Testis (tissue), 3 donors: Measurements from ENCODE around the gene GSG1. TPM values are rescaled to one million over a fixed set of nuclear protein-coding genes. Genes with fewer than 3 reads are reported as not detected.

Experiments used
- DNase-seq: peaks from one replicate; pipeline ENCODE4 v3.0.0-alpha.2; 2019
- H3K27ac ChIP-seq, 2 donors: fragments of 200-600 bp; sonication (generic); one replicate each; pipeline ENCODE4 v1.5.1; 2019
- H3K27me3 ChIP-seq: fragments of 200-600 bp; sonication (generic); one replicate; pipeline ENCODE4 v1.5.1; 2019
- H3K36me3 ChIP-seq: fragments of 200-600 bp; sonication (generic); one replicate; pipeline ENCODE4 v1.5.1; 2017; ENCODE audit warnings: low read depth; ENCODE audit errors: missing control alignments
- H3K4me1 ChIP-seq: fragments of 200-600 bp; sonication (generic); one replicate; pipeline ENCODE4 v1.5.1; 2019
- H3K4me3 ChIP-seq, 2 donors: fragments of 200-600 bp; sonication (generic); one replicate each; pipeline ENCODE4 v1.5.1; 2017 to 2019
- H3K9me3 ChIP-seq: fragments of 200-600 bp; sonication (generic); one replicate; pipeline ENCODE4 v1.5.1; 2017
- POLR2A ChIP-seq: fragments of 450-650 bp; IDR thresholded peaks from one replicate; pipeline ENCODE4 v1.6.1; 2017; ENCODE audit warnings: antibody characterized with exemption, mild to moderate bottlenecking, moderate library complexity
- WGBS, 2 donors: methylation state at CpG; one replicate each; pipeline ENCODE4 v1.1.5; 2018; 5-methylcytosine and 5-hydroxymethylcytosine counted together
- intact Hi-C: fragments of 100-400 bp; cut with DNase I; formaldehyde crosslinking; loops from one replicate; pipeline ENCODE4 v1.15.1; 2023; ENCODE audit warnings: low total_unique reads
- polyA plus RNA-seq: library from polyadenylated mRNA; stranded (reverse); fragments of 350-450 nt; fragmentation: Illumina TruSeq; extraction: RNeasy Lipid Tissue Mini Kit (QIAGEN cat#74804); gene quantifications from one replicate; pipeline ENCODE4 v1.2.3, GENCODE V29; 2014; ENCODE audit warnings: low read depth, low replicate concordance; ENCODE audit not compliant: insufficient read depth
- total RNA-seq, 2 donors: library from RNA; depleted of rRNA; stranded (reverse); fragments of >200 nt; gene quantifications; one replicate each; pipeline ENCODE4 v1.2.3, GENCODE V29; 2016
- TF ChIP-seq, protein P1 (sequence below), 3 experiments: fragments of 450-650 bp in 2 of 3; fragments of 200-600 bp in 1 of 3; sonication (generic) in 1 of 3; IDR thresholded peaks; one replicate each; pipeline ENCODE4 v1.5.1; 2016 to 2019; ENCODE audit warnings: antibody characterized with exemption in 3 of 3, mild to moderate bottlenecking in 2 of 3, moderate library complexity in 1 of 3

GSG1 gene
- total and polyA plus RNA-seq, 3 donors from 2014 or later, result 133 to 695 (median 449) TPM

DNA sequence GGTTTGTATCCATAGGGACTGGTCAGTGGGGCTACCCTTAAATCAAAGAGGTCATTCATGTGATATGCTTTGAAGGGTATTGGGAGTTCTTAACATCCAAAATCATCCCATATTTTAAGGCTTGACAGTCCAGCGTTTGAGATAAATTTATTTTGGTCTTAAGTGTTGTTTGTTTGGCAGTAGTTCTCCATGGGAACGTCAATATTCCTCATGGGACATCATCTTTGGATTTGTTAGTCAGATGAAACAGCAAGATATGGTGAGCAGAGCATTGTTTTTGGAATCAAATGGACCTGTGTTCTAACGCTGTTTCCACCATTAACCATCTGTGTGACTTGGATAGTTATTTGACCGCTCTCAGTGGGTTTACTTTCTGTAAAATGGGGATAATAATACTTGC, 45.9 kb upstream of the GSG1 start:
- Histone ChIP-seq H3K9me3 (no peaks in the 10 kb centered on the region), H3K36me3 (no peaks in the 10 kb centered on the region), H3K27ac (peak overlapping the region in 1 of 2 donors; percentile 72), H3K27me3 (no peaks in the 10 kb centered on the region), H3K4me3 (no peak overlapping the region), H3K4me1 (peaks cover 10% of the 10 kb centered on the region)
- TF ChIP-seq POLR2A, result no peak
- TF ChIP-seq, protein P1, sequence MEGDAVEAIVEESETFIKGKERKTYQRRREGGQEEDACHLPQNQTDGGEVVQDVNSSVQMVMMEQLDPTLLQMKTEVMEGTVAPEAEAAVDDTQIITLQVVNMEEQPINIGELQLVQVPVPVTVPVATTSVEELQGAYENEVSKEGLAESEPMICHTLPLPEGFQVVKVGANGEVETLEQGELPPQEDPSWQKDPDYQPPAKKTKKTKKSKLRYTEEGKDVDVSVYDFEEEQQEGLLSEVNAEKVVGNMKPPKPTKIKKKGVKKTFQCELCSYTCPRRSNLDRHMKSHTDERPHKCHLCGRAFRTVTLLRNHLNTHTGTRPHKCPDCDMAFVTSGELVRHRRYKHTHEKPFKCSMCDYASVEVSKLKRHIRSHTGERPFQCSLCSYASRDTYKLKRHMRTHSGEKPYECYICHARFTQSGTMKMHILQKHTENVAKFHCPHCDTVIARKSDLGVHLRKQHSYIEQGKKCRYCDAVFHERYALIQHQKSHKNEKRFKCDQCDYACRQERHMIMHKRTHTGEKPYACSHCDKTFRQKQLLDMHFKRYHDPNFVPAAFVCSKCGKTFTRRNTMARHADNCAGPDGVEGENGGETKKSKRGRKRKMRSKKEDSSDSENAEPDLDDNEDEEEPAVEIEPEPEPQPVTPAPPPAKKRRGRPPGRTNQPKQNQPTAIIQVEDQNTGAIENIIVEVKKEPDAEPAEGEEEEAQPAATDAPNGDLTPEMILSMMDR (IDR thresholded peaks at IDR 0.05), result no peak
- 70 to 78% methylated on average over 4 of the region's 4 CpGs for WGBS, 2 donors
- no peak for DNase-seq
- intact Hi-C loops, result no loop called here

DNA sequence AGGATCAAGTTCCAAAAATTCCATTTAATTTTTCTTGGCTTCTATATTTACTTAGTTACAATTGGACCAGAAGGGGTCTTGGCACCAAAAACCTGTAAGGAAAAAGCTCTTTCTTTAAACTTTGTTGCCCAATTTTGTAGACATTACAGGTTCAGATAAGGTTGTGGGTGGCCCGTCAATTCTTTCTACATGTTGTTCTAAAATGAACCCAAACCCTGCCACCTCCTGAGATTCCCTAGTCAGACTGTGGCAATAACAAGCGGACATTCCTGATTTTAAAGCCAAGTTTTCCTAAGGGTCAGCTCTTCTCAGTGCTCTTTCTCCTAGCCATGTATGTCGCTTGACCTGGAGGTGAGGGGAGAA, 45.0 kb upstream of the GSG1 start:
- no peaks in the 10 kb centered on the region for H3K27me3 ChIP-seq
- no peak overlapping the region for H3K4me3 ChIP-seq
- H3K4me1 ChIP-seq, result peaks cover 10% of the 10 kb centered on the region
- H3K36me3 ChIP-seq, result no peaks in the 10 kb centered on the region
- H3K9me3 ChIP-seq, result no peaks in the 10 kb centered on the region
- no peak for DNase-seq
- 36 to 59% methylated on average over 3 of the region's 3 CpGs for WGBS, 2 donors
- intact Hi-C loops, result no loop called here
- no peak for TF ChIP-seq POLR2A
- TF ChIP-seq, protein P1 (IDR thresholded peaks at IDR 0.05), result no peak
- H3K27ac ChIP-seq, result peak overlapping the region in 1 of 2 donors; percentile 72

DNA sequence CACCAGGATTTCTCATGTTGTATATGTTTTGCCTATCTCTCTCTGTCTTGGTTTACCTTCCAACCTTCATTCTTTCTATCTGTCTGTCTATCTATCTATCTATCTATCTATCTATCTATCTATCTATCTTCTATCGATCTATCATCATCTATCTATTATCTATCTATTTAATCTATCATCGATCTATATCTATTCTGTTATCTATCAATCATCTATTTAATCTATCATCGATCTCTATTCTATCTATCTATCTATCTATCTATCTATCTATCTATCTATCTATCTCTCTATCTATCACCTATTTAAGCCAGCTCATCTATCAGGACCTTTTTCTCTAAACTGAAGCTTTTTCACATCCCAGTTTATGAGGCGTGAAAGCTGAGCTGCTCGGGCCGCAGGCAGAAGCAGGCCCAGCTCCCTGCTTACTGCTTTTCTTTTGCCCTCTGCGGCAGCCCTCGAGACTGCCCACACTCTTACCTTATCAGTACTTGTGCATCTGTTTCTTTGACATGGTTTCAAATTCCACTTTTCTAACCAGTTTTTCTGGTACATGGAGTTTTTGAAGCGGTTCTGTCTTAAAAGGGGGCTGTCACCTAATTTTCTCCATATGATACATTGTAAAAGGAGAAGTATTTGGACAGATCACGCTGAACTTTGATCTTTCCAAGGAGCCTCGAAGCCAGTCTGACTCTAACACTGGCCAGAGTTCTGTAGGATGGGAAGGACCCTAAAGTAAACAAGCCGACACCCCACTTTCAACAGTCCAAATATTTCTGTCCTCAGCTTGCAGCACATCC, 44.4 kb upstream of the GSG1 start:
- DNase-seq, result no peak
- WGBS, 2 donors, result 43 to 50% methylated on average over 12 of the region's 12 CpGs

DNA sequence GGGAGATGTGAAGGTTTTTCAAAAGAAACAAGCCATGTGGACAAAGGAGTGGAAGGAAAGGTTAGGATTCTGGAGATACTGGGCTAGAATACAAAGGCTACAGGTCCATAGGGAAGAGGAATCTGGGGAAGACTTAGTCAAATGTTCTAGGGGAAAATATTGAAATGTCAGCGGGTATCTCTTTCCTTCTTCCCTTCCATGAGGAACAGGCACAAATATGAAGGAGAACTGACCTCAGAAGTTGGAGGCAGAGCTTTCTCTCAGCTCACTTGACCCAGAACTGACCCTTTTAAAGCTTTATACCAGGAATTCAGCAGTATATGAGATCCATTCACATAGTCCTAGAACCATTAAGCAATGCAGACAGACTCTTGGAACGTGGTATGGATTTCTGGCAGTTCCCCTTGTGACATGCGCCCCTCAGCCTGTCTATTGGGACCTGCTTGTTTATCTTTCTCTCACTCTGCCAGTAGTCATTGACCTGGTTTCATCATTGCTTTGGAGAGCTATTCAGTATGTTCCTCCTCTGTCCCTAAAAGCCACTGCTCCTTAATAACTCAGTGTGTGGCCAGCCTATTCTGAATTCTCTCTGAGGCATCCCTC, 43.0 kb upstream of the GSG1 start:
- intact Hi-C loops, result no loop called here
- Histone ChIP-seq H3K36me3 (no peaks in the 10 kb centered on the region), H3K4me3 (no peak overlapping the region), H3K9me3 (no peaks in the 10 kb centered on the region), H3K4me1 (peaks cover 10% of the 10 kb centered on the region), H3K27me3 (no peaks in the 10 kb centered on the region), H3K27ac (peak overlapping the region in 1 of 2 donors; percentile 60)
- 65 to 69% methylated on average over 3 of the region's 3 CpGs for WGBS, 2 donors
- TF ChIP-seq, protein P1 (IDR thresholded peaks at IDR 0.05), result no peak
- no peak for TF ChIP-seq POLR2A
- DNase-seq, result peak; percentile 26

More for the DNA sequence above, 44.4 kb upstream of the GSG1 start:
- TF ChIP-seq, protein P1 (IDR thresholded peaks at IDR 0.05), result no peak
- no peak for TF ChIP-seq POLR2A
- no peaks in the 10 kb centered on the region for H3K36me3 ChIP-seq
- H3K27me3 ChIP-seq, result no peaks in the 10 kb centered on the region
- no peak overlapping the region for H3K4me3 ChIP-seq
- H3K4me1 ChIP-seq, result peaks cover 10% of the 10 kb centered on the region
- no peaks in the 10 kb centered on the region for H3K9me3 ChIP-seq
- H3K27ac ChIP-seq, result peak overlapping the region in 1 of 2 donors; percentile 72
- intact Hi-C loops, result no loop called here
